ENCODE results near the gene LIN7A. TPM values are rescaled to one million over a fixed set of nuclear protein-coding genes. Genes with fewer than 3 reads are reported as not detected.

LIN7A gene
- total RNA-seq, 1 experiment from 2014 or later: 16.2 TPM

DNA sequence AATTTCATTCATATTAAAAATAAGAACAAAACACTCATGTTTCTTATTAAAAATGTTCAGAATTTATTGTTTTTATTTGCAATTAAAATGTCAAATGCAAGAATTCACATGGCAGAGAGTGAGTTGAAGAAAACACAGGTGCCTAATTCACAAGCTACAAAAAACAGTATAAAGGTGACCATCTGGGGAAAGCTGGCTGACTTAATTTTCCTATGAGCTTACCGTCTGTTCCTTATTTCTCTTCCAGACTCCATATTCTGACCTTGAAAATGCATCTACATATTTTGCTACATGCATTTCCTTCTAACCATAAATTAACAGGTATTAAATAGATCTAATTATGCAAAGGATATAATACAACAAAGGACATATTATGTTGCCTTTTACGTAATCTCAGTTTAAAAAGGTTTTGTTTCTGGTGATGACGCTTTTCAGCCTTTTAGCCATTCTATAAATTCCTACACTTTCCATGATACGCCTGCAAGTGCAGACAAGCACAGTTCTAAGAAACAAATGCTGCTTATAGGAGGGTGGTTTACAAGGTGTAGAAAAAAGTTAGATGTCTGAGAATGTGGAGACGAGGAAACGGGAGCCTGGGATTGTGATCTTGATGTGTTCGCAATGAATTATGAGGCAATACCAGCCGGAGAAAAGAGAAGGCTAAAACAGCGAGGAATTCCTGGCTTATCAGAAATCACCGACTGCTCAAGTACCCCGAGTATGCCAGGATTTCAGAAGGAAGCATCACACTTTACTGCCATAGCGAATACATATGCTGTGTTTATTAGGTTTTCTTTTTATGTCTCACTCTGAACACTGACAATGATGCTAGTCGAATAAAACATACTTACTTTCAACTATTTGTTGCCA lies 24.6 kb downstream of the LIN7A start:
- Mint-ChIP-seq H3K27me3 (ENCODE audit: insufficient read depth, unreplicated experiment) (no peaks in the 10 kb centered on the region), H3K36me3 (ENCODE audit: insufficient read depth, unreplicated experiment) (no peaks in the 10 kb centered on the region), H3K4me1 (ENCODE audit: low read depth, unreplicated experiment) (peaks cover 13% of the 10 kb centered on the region), H3K9me3 (ENCODE audit: unreplicated experiment) (no peaks in the 10 kb centered on the region), H3K27ac (ENCODE audit: unreplicated experiment) (no peak overlapping the region), H3K4me3 (ENCODE audit: unreplicated experiment) (no peak overlapping the region)
- Histone ChIP-seq H3K4me1 (no peaks in the 10 kb centered on the region; the same call in 1 of the 2 replicates), H3K4me3 (ENCODE audit: low read depth, low read length) (no peak overlapping the region), H3K9me3 (no peaks in the 10 kb centered on the region; the same call in 1 of the 2 replicates), H3K36me3 (ENCODE audit: control insufficient read depth, insufficient read depth, low read length) (no peaks in the 10 kb centered on the region), H3K27me3 (replicated peaks; ENCODE audit: control insufficient read depth, insufficient read depth, low read length) (no peaks in the 10 kb centered on the region; the same call in 1 of the 2 replicates)
- no TSS peak for BruUV-seq (replicated peaks)
- intact Hi-C loops (cut with micrococcal nuclease; ENCODE audit: unreplicated experiment): no loop called here
- DNase-seq: no peak
- ChIA-PET POLR2A (no interaction called here), CTCF (no interaction called here)
- TF ChIP-seq, protein P1, sequence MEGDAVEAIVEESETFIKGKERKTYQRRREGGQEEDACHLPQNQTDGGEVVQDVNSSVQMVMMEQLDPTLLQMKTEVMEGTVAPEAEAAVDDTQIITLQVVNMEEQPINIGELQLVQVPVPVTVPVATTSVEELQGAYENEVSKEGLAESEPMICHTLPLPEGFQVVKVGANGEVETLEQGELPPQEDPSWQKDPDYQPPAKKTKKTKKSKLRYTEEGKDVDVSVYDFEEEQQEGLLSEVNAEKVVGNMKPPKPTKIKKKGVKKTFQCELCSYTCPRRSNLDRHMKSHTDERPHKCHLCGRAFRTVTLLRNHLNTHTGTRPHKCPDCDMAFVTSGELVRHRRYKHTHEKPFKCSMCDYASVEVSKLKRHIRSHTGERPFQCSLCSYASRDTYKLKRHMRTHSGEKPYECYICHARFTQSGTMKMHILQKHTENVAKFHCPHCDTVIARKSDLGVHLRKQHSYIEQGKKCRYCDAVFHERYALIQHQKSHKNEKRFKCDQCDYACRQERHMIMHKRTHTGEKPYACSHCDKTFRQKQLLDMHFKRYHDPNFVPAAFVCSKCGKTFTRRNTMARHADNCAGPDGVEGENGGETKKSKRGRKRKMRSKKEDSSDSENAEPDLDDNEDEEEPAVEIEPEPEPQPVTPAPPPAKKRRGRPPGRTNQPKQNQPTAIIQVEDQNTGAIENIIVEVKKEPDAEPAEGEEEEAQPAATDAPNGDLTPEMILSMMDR (IDR thresholded peaks at IDR 0.05; ENCODE audit: insufficient read depth in 1 of 2, low read depth in 1 of 2, low read length in 1 of 2, severe bottlenecking in 1 of 2, unreplicated experiment in 1 of 2): no peak

DNA sequence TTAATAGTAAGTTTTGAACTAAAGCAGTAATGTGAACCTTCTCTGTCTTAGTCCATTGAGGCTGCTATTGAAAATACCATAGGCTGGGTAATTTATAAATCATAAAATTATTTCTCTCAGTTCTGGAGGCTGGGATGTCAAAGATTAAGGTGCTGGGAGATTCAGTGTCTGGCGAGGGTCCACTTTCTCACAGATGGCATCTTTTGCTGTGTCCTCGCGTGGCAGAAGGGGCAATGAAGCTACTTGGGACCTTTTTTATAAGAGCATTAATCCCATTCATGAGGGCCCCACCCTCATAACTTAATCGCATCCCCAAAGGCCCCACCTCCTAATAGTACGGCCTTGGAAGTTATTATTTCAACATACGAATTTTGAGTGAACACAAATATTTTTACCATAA lies 28.4 kb downstream of the LIN7A start:
- TF ChIP-seq, protein P1 (IDR thresholded peaks at IDR 0.05; ENCODE audit: insufficient read depth in 1 of 2, low read depth in 1 of 2, low read length in 1 of 2, severe bottlenecking in 1 of 2, unreplicated experiment in 1 of 2): no peak
- no peak overlapping the region for H3K27ac Mint-ChIP-seq (ENCODE audit: unreplicated experiment)
- H3K4me1 ChIP-seq: no peaks in the 10 kb centered on the region
- no peaks in the 10 kb centered on the region for H3K36me3 ChIP-seq (ENCODE audit: control insufficient read depth, insufficient read depth, low read length)
- H3K9me3 ChIP-seq: no peaks in the 10 kb centered on the region
- no peaks in the 10 kb centered on the region for H3K27me3 Mint-ChIP-seq (ENCODE audit: insufficient read depth, unreplicated experiment)
- H3K9me3 Mint-ChIP-seq (ENCODE audit: unreplicated experiment): no peaks in the 10 kb centered on the region
- peaks cover 8% of the 10 kb centered on the region for H3K4me1 Mint-ChIP-seq (ENCODE audit: low read depth, unreplicated experiment)
- no peak for DNase-seq
- CTCF ChIA-PET: no interaction called here
- peaks cover 5% of the 10 kb centered on the region for H3K36me3 Mint-ChIP-seq (ENCODE audit: insufficient read depth, unreplicated experiment)
- intact Hi-C loops (cut with micrococcal nuclease; ENCODE audit: unreplicated experiment): no loop called here
- POLR2A ChIA-PET: no interaction called here
- no peak overlapping the region for H3K4me3 ChIP-seq (ENCODE audit: low read depth, low read length)
- BruUV-seq (replicated peaks): no TSS peak
- no peak overlapping the region for H3K4me3 Mint-ChIP-seq (ENCODE audit: unreplicated experiment)
- H3K27me3 ChIP-seq (replicated peaks; ENCODE audit: control insufficient read depth, insufficient read depth, low read length): no peaks in the 10 kb centered on the region; the same call in 1 of the 2 replicates

DNA sequence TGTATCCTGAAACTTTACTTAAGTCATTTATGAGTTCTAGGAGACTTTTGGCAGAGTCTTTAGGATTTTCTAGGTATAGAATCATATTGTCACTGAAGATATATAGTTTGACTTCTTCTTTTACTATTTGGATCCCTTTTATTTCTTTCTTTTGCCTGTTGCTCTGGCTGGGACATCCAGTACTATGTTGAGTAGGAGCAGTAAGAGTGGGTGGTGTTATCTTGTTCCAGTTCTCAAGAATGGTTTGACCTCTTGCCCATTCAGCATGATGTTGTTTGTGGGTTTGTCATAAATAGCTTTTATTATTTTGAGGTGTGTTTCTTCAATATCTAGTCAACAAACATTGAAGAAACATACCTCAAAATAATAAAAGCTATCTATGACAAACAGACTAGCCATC lies 35.0 kb downstream of the LIN7A start:
- BruUV-seq (replicated peaks): no TSS peak
- CTCF ChIA-PET: no interaction called here
- no peaks in the 10 kb centered on the region for H3K27me3 Mint-ChIP-seq (ENCODE audit: insufficient read depth, unreplicated experiment)

More for the DNA sequence above, 35.0 kb downstream of the LIN7A start:
- no peak for DNase-seq
- no peaks in the 10 kb centered on the region for H3K36me3 ChIP-seq (ENCODE audit: control insufficient read depth, insufficient read depth, low read length)
- TF ChIP-seq, protein P1 (IDR thresholded peaks at IDR 0.05; ENCODE audit: insufficient read depth in 1 of 2, low read depth in 1 of 2, low read length in 1 of 2, severe bottlenecking in 1 of 2, unreplicated experiment in 1 of 2): no peak
- POLR2A ChIA-PET: no interaction called here
- Mint-ChIP-seq H3K4me3 (ENCODE audit: unreplicated experiment) (no peak overlapping the region), H3K4me1 (ENCODE audit: low read depth, unreplicated experiment) (no peaks in the 10 kb centered on the region), H3K27ac (ENCODE audit: unreplicated experiment) (no peak overlapping the region), H3K9me3 (ENCODE audit: unreplicated experiment) (no peaks in the 10 kb centered on the region), H3K36me3 (ENCODE audit: insufficient read depth, unreplicated experiment) (peaks cover 9% of the 10 kb centered on the region)
- H3K27me3 ChIP-seq (replicated peaks; ENCODE audit: control insufficient read depth, insufficient read depth, low read length): no peaks in the 10 kb centered on the region
- no peak overlapping the region for H3K4me3 ChIP-seq (ENCODE audit: low read depth, low read length)
- no peaks in the 10 kb centered on the region for H3K4me1 ChIP-seq
- intact Hi-C loops (cut with micrococcal nuclease; ENCODE audit: unreplicated experiment): no loop called here
- no peaks in the 10 kb centered on the region for H3K9me3 ChIP-seq
